Astrocyte of the cerebellum (primary cell): ENCODE results near the gene TNNT1.
"Not testable (repeated sequence)": the region's sequence is repeated elsewhere in the genome, so short reads cannot be mapped to it uniquely, and the experiment has no call there.

Experiments
- DNase-seq: peaks from one replicate; pipeline ENCODE4 v3.0.0-alpha.2; 2011; ENCODE audit warnings: low read depth
- H3K4me3 ChIP-seq: 2 replicates; pipeline ENCODE4 v1.5.1; 2011; ENCODE audit warnings: mild to moderate bottlenecking, low read depth, low read length, moderate library complexity
- CTCF ChIP-seq: IDR thresholded peaks from 2 replicates; pipeline ENCODE4 v1.5.1; 2012; ENCODE audit warnings: low read length, low read depth, moderate library complexity, mild to moderate bottlenecking; ENCODE audit errors: missing control alignments
- in situ Hi-C: cut with HindIII; loops from 2 replicates; pipeline ENCODE4 v1.10.0; 2017; ENCODE audit warnings: low sequenced_read_pairs

The TNNT1 gene

GRCh38 chr19:55160128-55160985 lies 11.4 kb upstream of the TNNT1 start:
- TF ChIP-seq CTCF: peak; percentile 80
- no peak overlapping the region for H3K4me3 ChIP-seq
- peak; percentile 24 for DNase-seq
- in situ Hi-C loops: no loop called here

- in situ Hi-C loops: no loop called here
- H3K4me3 ChIP-seq: no peak overlapping the region
Measured at GRCh38 chr19:55158848-55159749, 10.1 kb upstream of the TNNT1 start.

GRCh38 chr19:55158423-55158822 lies 9.4 kb upstream of the TNNT1 start:
- H3K4me3 ChIP-seq: no peak overlapping the region
- no peak for TF ChIP-seq CTCF
- in situ Hi-C loops: no loop called here
- no peak for DNase-seq

More at GRCh38 chr19:55158848-55159749, 10.1 kb upstream of the TNNT1 start:
- TF ChIP-seq CTCF: no peak
- no peak for DNase-seq

- DNase-seq: no peak
- no peak within 1 kb of the TSS for H3K4me3 ChIP-seq
- in situ Hi-C loops: no loop called here
- TF ChIP-seq CTCF: no peak
Measured at GRCh38 chr19:55157064-55157908, 8.3 kb upstream of the TNNT1 start, which contains the start of gene TNNI3. TNNI3 (minus strand) TSS chr19:55157732; CDS start chr19:55157589, 143 bp downstream.

- DNase-seq: no peak
- H3K4me3 ChIP-seq: no peak overlapping the region
- no peak for TF ChIP-seq CTCF
- in situ Hi-C loops: no loop called here
Measured at GRCh38 chr19:55156202-55157063, 7.4 kb upstream of the TNNT1 start.

GRCh38 chr19:55155784-55156183 lies 6.8 kb upstream of the TNNT1 start:
- DNase-seq, H3K4me3 ChIP-seq, in situ Hi-C loops: not testable (repeated sequence)
